GM23338 (cell line): ENCODE results near the gene PLA2G4F. TPM values are rescaled to one million over a fixed set of nuclear protein-coding genes. Genes with fewer than 3 reads are reported as not detected.

Experiments used
- ATAC-seq: fragments of 200-7000 bp; cut with Tn5 transposase; 3 replicates; pipeline ENCODE4 v1.9.1; 2020
- DNase-seq: peaks from one replicate; pipeline ENCODE4 v3.0.0-alpha.2; 2015; ENCODE audit warnings: low spot score
- H2AFZ ChIP-seq: fragments of 200-600 bp; sonication (generic); 2 replicates; pipeline ENCODE4 v1.8.0; 2016; ENCODE audit warnings: antibody characterized with exemption, mild to moderate bottlenecking, moderate library complexity
- H3F3A ChIP-seq: fragments of 200-600 bp; sonication (generic); replicated peaks from 2 replicates; pipeline ENCODE4 v1.8.0; 2017; ENCODE audit warnings: antibody characterized with exemption, mixed run types, low read depth
- H3K27ac ChIP-seq: fragments of 200-600 bp; sonication (generic); 2 replicates; pipeline ENCODE4 v1.6.1; 2016; ENCODE audit warnings: low read depth
- H3K27me3 ChIP-seq: fragments of 200-600 bp; sonication (generic); 2 replicates; pipeline ENCODE4 v1.8.0; 2016; ENCODE audit warnings: mild to moderate bottlenecking, mixed run types, moderate library complexity; ENCODE audit not compliant: insufficient read depth
- H3K36me3 ChIP-seq: fragments of 200-600 bp; sonication (generic); 2 replicates; pipeline ENCODE4 v1.8.0; 2016; ENCODE audit warnings: mild to moderate bottlenecking; ENCODE audit not compliant: insufficient read depth
- H3K4me1 ChIP-seq: fragments of 200-600 bp; sonication (generic); 2 replicates; pipeline ENCODE4 v1.8.0; 2016; ENCODE audit warnings: mild to moderate bottlenecking, moderate library complexity; ENCODE audit not compliant: insufficient read depth
- H3K4me2 ChIP-seq: fragments of 200-600 bp; sonication (generic); 2 replicates; pipeline ENCODE4 v1.7.1; 2017; ENCODE audit warnings: mixed run types
- H3K4me3 ChIP-seq: fragments of 200-600 bp; sonication (generic); 2 replicates; pipeline ENCODE4 v1.6.1; 2016; ENCODE audit warnings: mixed run types
- H3K79me2 ChIP-seq: fragments of 200-600 bp; sonication (generic); replicated peaks from 2 replicates; pipeline ENCODE4 v1.8.0; 2017; ENCODE audit warnings: mild to moderate bottlenecking; ENCODE audit not compliant: insufficient read depth
- H3K9me2 ChIP-seq: fragments of 200-600 bp; sonication (generic); 2 replicates; pipeline ENCODE4 v1.8.0; 2017; ENCODE audit not compliant: insufficient read depth
- H4K20me1 ChIP-seq: fragments of 200-600 bp; sonication (generic); replicated peaks from 2 replicates; pipeline ENCODE4 v1.8.0; 2017; ENCODE audit warnings: mild to moderate bottlenecking; ENCODE audit not compliant: insufficient read depth
- H3K27ac Mint-ChIP-seq: 2 replicates; pipeline ENCODE4 v1.8.0; 2020; ENCODE audit warnings: inconsistent platforms, mild to moderate bottlenecking, moderate library complexity, mixed read lengths
- H3K27me3 Mint-ChIP-seq: 3 replicates; pipeline ENCODE4 v1.8.0; 2022; ENCODE audit warnings: low read depth, mild to moderate bottlenecking, moderate library complexity, mixed read lengths, inconsistent platforms; ENCODE audit not compliant: insufficient read depth, poor library complexity
- H3K36me3 Mint-ChIP-seq: 3 replicates; pipeline ENCODE4 v1.8.0; 2021; ENCODE audit warnings: low read depth, mild to moderate bottlenecking, inconsistent platforms, moderate library complexity, mixed read lengths
- H3K4me1 Mint-ChIP-seq: 3 replicates; pipeline ENCODE4 v1.8.0; 2020; ENCODE audit warnings: mild to moderate bottlenecking, inconsistent platforms, mixed read lengths
- H3K4me3 Mint-ChIP-seq: 3 replicates; pipeline ENCODE4 v1.8.0; 2021; ENCODE audit warnings: moderate library complexity, mild to moderate bottlenecking, inconsistent platforms, mixed read lengths
- H3K9me3 Mint-ChIP-seq: 3 replicates; pipeline ENCODE4 v1.8.0; 2020; ENCODE audit warnings: moderate library complexity, mild to moderate bottlenecking, inconsistent platforms, mixed read lengths
- CREB1 ChIP-seq: fragments of 250-450 bp; sonication (Bioruptor Pico); IDR thresholded peaks from 2 replicates; pipeline ENCODE4 v1.5.0; 2020; ENCODE audit warnings: low read depth, mild to moderate bottlenecking, moderate library complexity
- CTCF ChIP-seq, 2 experiments: fragments of 200-600 bp in 1 of 2; sonication (generic) in 1 of 2; conservative IDR thresholded peaks; 2 replicates each; pipeline versions ENCODE4 v1.5.1 to v1.6.1; 2016 to 2017; ENCODE audit warnings: antibody characterized with exemption in 2 of 2, low read depth in 2 of 2, mild to moderate bottlenecking in 2 of 2, moderate library complexity in 1 of 2
- ETS1 ChIP-seq: IDR thresholded peaks from 2 replicates; pipeline ENCODE4 v1.6.1; 2016; ENCODE audit warnings: antibody characterized with exemption
- EZH2phosphoT487 ChIP-seq: fragments of 200-600 bp; sonication (generic); IDR thresholded peaks from one replicate; pipeline ENCODE4 v1.8.1; 2018; ENCODE audit warnings: antibody characterized with exemption; ENCODE audit not compliant: unreplicated experiment
- JUNB ChIP-seq: IDR thresholded peaks from one replicate; pipeline ENCODE4 v1.6.1; 2016; ENCODE audit warnings: antibody characterized with exemption; ENCODE audit not compliant: unreplicated experiment
- POLR2AphosphoS5 ChIP-seq: IDR thresholded peaks from 2 replicates; pipeline ENCODE4 v1.6.1; 2016; ENCODE audit warnings: antibody characterized with exemption, low read depth
- REST ChIP-seq: IDR thresholded peaks from one replicate; pipeline ENCODE4 v1.6.1; 2018; ENCODE audit warnings: antibody characterized with exemption; ENCODE audit not compliant: unreplicated experiment
- STAT1 ChIP-seq: IDR thresholded peaks from one replicate; pipeline ENCODE4 v1.6.1; 2016; ENCODE audit warnings: antibody characterized with exemption; ENCODE audit not compliant: unreplicated experiment
- ZNF114 ChIP-seq: fragments of 250-450 bp; sonication (Bioruptor Pico); IDR thresholded peaks from 2 replicates; pipeline ENCODE4 v1.5.0; 2020; ENCODE audit warnings: mild to moderate bottlenecking, moderate library complexity
- ZNF331 ChIP-seq: fragments of 250-450 bp; sonication (Bioruptor Pico); IDR thresholded peaks from 2 replicates; pipeline ENCODE4 v1.5.0; 2020; ENCODE audit warnings: low read depth, mild to moderate bottlenecking, moderate library complexity
- polyA plus RNA-seq: library from polyadenylated mRNA; unstranded; fragments of >200 nt; fragmentation: Nextera tagmentation; extraction: Ambion mirVana; gene quantifications from 2 replicates; pipeline ENCODE4 v1.2.1, GENCODE V29; 2016
- total RNA-seq: library from RNA; depleted of rRNA; stranded (reverse); fragments of >200 nt; shearing (Covaris generic); gene quantifications from 2 replicates; pipeline ENCODE4 v1.2.3, GENCODE V29; 2014

PLA2G4F gene
- total and polyA plus RNA-seq, 2 experiments from 2014 or later, result not detected

- Histone ChIP-seq H3K27ac (no peak overlapping the region), H3K4me3 (no peak overlapping the region), H3F3A (no peaks in the 10 kb centered on the region), H3K4me2 (no peak overlapping the region), H4K20me1 (no peaks in the 10 kb centered on the region), H3K9me2 (no peaks in the 10 kb centered on the region), H3K4me1 (no peaks in the 10 kb centered on the region), H3K36me3 (peaks cover 8% of the 10 kb centered on the region; the same call in 1 of the 2 replicates), H2AFZ (no peak overlapping the region), H3K79me2 (no peaks in the 10 kb centered on the region), H3K27me3 (no peaks in the 10 kb centered on the region)
- ATAC-seq, result no peak
- Mint-ChIP-seq H3K4me1 (peaks cover 6% of the 10 kb centered on the region; the same call in 1 of the 3 replicates), H3K4me3 (no peak overlapping the region), H3K36me3 (peaks cover 29% of the 10 kb centered on the region), H3K27me3 (peaks cover 10% of the 10 kb centered on the region), H3K27ac (no peak overlapping the region), H3K9me3 (no peaks in the 10 kb centered on the region)
- TF ChIP-seq EZH2phosphoT487 (no peak), CREB1 (CRISPR knock-in tag) (no peak), JUNB (no peak), STAT1 (no peak), POLR2AphosphoS5 (no peak), REST (no peak), ETS1 (no peak), ZNF114 (CRISPR knock-in tag) (no peak), ZNF331 (no peak)
- DNase-seq, result no peak
These were observed 2.5 kb upstream of the PLA2G4F start for GRCh38 chr15:42158941-42159340.

GRCh38 chr15:42157981-42158765 is 1.7 kb upstream of the PLA2G4F start:
- Mint-ChIP-seq H3K4me3 (no peak overlapping the region), H3K9me3 (no peaks in the 10 kb centered on the region), H3K27ac (no peak overlapping the region), H3K4me1 (peaks cover 6% of the 10 kb centered on the region; the same call in 1 of the 3 replicates), H3K36me3 (peaks cover 23% of the 10 kb centered on the region), H3K27me3 (peaks cover 12% of the 10 kb centered on the region)
- DNase-seq (no peak), ATAC-seq (no peak)
- no peaks in the 10 kb centered on the region for H3K4me1 ChIP-seq
- no peak overlapping the region for H3K4me2 ChIP-seq
- H3K27ac ChIP-seq, result no peak overlapping the region
- no peak overlapping the region for H2AFZ ChIP-seq
- no peaks in the 10 kb centered on the region for H4K20me1 ChIP-seq
- H3K4me3 ChIP-seq, result no peak overlapping the region
- peaks cover 6% of the 10 kb centered on the region; the same call in 1 of the 2 replicates for H3K36me3 ChIP-seq
- no peaks in the 10 kb centered on the region for H3K79me2 ChIP-seq
- H3F3A ChIP-seq, result no peaks in the 10 kb centered on the region
- H3K9me2 ChIP-seq, result no peaks in the 10 kb centered on the region
- no peaks in the 10 kb centered on the region for H3K27me3 ChIP-seq
- TF ChIP-seq ZNF331, result no peak
- no peak for TF ChIP-seq CREB1 (CRISPR knock-in tag)
- TF ChIP-seq REST, result no peak
- TF ChIP-seq STAT1, result no peak
- TF ChIP-seq ETS1, result no peak
- no peak for TF ChIP-seq CTCF (conservative IDR thresholded peaks at IDR 0.05; ENCODE audit: low read depth in 2 of 2)
- no peak for TF ChIP-seq POLR2AphosphoS5
